GM04503 (cell line): Measurements from ENCODE around the gene TTC31.
A peak's percentile ranks its signal among the peaks of the same experiment; 100 is the strongest.
"Not testable (repeated sequence)": the region's sequence is repeated elsewhere in the genome, so short reads cannot be mapped to it uniquely, and the experiment has no call there.

Source experiments
- DNase-seq: peaks from one replicate; pipeline ENCODE4 v3.0.0-alpha.2; 2012; ENCODE audit warnings: low read depth

TTC31 gene

GRCh38 chr2:74457549-74458131 lies 25.2 kb upstream of the TTC31 start:
- no peak for DNase-seq

DNA sequence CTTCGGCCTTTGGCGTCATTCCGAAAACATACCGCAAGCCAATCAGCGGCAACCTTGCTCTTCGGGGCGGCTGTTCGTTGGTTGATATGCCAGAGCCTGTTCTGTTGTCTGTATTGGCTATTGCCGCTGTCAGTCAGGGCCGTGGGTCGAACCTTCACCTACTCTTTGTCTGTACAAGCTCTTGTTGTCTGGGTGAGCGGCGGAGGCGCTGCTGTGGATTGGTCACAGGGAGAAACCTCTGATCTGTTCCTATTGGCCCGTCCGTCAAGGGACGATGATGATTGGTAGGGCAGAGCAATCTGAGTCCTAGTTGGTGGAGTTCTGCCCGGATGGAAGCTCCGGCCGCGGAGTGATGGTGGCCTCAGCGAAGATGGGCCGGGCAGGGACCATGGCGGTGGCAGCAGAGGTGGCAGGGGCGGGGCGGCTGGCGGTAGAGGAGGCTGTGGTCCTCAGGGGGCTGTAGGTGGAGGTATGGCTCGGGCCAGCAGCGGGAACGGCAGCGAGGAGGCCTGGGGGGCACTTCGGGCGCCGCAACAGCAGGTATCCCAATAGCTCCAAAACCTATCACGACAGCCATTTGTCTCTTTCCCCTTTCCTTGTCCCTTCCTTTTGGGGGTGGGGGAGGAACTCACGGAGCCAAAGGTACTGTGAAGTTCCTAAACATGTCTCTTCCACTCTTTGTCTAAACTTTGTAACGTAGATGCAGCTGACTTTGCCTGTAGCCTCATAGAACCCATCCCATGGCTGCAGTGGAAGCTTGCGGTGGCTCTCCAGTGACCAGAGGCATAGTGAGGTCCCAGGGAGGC lies 24.5 kb upstream of the TTC31 start, which contains the start of gene WBP1:
WBP1 (plus strand) TSS at position 307 of the 806 bp plus-strand sequence; CDS start at position 472, 165 bp downstream.
- peak; percentile 100 for DNase-seq

DNA sequence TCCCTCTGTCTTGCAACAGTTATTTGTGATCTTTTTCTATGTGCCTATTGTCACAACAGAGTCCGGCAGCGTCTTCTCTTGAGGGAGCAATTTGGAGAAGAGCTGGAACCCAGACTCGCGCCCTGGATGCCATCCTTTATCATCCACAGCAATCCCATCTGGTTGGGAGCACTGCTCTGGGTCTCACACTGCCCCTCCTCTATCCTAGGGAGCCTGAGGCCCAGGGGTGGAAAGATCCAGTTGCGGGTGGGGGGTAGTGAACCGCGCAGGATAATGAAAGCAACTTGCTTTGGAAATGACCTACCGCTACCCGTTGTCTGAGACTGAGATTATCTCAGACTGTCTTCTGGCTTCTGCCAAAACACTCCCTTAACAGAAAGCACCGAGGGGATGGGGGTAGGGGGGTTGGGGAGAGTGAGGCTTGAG lies 23.9 kb upstream of the TTC31 start:
- DNase-seq: no peak

DNA sequence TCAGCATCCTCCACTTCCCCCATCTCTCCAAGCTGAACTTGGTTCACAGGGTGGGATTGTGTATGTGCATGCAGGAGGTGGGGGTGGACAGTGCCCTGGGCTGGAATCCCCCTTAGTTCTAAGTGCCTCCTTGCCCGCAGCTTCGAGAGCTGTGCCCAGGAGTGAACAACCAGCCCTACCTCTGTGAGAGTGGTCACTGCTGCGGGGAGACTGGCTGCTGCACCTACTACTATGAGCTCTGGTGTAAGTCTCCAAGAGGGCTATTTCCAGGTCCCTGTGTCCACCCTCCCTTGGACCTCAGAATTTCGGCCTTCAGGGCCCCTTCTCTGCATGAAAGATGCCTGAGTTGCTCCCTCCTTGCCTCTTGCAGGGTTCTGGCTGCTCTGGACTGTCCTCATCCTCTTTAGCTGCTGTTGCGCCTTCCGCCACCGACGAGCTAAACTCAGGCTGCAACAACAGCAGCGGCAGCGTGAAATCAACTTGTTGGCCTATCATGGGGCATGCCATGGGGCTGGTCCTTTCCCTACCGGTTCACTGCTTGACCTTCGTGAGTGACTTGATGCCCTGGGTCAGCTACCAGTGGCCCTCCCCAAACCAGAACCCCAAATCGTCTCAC lies 23.3 kb upstream of the TTC31 start:
- not testable (repeated sequence) for DNase-seq

DNA sequence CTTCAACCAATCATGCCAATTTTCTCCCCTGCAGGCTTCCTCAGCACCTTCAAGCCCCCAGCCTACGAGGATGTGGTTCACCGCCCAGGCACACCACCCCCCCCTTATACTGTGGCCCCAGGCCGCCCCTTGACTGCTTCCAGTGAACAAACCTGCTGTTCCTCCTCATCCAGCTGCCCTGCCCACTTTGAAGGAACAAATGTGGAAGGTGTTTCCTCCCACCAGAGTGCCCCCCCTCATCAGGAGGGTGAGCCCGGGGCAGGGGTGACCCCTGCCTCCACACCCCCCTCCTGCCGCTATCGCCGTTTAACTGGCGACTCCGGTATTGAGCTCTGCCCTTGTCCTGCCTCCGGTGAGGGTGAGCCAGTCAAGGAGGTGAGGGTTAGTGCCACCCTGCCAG lies 22.7 kb upstream of the TTC31 start:
- DNase-seq: not testable (repeated sequence)

DNA sequence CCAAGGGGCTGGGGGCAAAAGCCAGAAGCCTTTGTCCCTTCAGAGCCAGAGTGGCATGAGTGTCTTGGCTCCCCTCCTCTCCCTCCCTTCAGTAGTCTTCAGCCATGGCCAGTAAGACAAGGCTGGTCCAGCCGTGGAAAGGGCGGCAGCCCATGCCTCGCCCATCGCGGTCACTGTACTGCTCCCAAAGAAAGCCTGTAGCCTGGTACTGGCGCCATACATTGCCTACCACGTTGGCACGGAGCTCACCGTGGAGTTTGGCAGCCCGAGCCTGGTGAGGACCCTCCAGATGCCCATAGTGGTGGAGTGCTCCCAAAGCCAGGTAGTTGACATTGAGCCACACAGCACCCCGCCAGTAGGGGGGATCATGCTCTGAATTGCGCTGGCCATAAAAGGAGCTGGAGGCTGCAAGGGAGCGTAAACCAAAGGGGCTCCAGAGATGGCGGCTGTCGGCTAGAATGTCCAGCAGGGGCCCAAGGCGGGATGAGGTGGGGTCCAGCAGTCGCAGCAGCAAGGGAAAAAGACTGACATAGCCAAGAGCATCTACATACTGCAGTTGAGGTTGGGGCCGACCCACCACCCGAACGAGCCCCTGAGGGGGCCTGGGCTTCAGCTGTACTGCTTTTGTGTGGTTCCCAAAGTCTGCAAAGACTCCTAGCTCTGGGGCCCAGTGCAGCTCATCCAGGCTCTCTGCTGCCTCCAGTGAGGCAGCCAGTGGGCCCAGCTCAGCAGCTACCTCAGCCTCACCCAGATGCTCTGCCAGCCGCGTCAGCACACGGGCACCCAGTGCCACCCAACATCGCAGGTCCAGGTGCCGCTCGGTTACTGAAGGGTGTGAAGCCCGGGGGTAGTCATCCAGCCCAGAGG lies 21.5 kb upstream of the TTC31 start:
- DNase-seq: no peak

- no peak for DNase-seq
These were observed 20.7 kb upstream of the TTC31 start for GRCh38 chr2:74462054-74462785.

- no peak for DNase-seq
These were observed 20.1 kb upstream of the TTC31 start for GRCh38 chr2:74462786-74463105.

- no peak for DNase-seq
These were observed 18.5 kb upstream of the TTC31 start for GRCh38 chr2:74464406-74464805.

GRCh38 chr2:74470742-74471141 lies 12.1 kb upstream of the TTC31 start:
- not testable (repeated sequence) for DNase-seq

DNA sequence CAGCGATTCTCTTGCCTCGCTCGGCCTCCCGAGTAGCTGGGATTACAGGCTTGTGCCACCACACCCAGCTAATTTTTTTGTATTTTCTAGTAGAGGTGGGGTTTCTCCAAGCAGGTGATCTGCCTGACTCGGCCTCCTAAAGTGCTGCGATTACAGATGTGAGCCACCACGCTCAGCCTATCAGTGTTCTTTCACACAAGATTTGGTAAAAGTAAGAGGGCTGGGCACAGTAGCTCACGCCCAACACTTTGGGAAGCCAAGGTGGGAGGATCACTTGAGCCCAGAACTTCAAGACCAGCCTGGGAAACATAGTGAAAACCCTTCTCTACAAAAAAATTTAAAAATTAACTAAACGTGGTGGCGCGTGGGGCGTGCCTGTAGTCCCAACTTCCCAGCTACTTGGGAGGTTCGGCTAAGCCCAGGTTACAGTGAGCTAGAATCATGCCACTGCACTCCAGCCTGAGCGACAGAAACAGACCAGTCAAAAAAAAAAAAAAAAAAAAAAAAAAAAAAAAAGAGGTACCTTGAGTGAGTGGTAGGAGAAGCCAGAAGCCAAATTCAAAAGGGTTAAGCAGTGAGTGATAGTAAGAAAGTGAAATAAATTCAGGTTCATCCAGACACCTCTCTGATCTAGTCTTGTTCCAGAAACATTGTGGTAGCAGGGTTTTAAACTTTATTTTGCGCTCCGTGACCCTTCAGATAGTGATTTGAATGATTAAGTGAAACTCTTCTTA lies 11.4 kb upstream of the TTC31 start:
- DNase-seq: no peak

DNA sequence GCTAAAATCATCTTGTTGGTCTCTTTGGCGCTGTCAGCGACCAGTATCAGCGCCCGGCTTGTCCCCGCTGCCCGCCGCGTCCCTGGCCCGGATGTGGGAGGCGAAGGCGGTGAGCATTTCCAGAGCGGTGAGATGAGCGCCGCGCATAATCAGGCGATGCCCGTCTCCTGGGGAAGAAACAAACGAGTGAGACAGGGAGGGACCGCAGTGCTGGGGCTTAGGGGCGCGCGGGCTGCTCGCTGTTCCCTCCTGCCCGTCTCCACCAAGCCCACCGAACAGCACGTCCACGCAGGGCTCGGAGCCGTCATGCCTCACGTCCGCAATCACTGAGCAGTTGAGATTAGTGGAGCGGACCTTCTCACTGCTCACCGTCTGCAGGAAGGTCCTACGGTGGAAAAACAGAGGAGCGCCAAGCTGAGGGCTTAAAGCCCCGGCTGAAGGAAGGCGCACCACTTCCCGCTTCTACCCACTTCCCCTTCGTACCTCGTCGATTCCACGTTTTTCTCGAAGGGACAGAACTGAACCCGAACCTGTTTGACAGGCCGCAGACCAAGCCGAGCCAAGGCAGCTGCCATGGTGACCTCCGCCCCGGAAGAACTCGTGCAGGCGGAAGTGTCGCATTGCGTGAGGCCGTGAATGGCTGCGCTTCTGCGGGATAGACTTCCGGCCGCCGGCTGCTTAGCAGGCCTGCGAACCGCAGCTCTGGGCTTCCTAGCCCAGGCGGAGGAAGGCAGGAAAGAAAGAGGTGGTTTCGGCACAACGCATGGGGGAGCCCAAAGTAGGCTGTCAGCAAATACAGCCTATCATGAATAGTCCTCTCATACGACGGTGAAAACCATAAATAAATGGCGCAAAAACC lies 10.6 kb upstream of the TTC31 start, which contains the start of gene MRPL53:
MRPL53 (minus strand) TSS at position 595 of the 859 bp plus-strand sequence; CDS start at position 575, 20 bp downstream.
- peak; percentile 67 for DNase-seq

GRCh38 chr2:74472945-74473258 lies 10.0 kb upstream of the TTC31 start:
- no peak for DNase-seq

- DNase-seq: no peak
These were observed 8.4 kb upstream of the TTC31 start for GRCh38 chr2:74474481-74474880.

GRCh38 chr2:74474899-74475298 lies 8.0 kb upstream of the TTC31 start:
- no peak for DNase-seq

DNA sequence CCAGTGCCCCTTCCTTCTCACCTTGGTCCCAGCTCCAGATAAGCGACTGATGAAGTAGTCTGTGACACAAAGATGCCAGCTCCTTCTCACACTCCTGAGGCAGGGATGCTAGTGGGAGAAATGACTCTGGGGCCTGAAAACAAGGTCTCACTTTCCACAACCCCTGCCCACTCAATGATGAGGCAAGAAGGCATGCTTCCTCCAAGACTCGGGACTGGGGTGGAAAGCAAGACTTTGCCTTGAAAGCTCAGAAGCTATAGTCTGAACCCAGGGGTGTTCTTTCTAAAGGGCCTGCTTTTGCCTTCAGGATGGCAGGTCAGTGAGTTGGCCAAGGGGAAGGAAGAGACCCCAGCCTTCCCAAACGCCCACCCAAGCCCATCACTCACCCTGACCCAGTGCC lies 1.4 kb upstream of the TTC31 start:
- DNase-seq: no peak

GRCh38 chr2:74481961-74482800 lies 700 bp upstream of the TTC31 start:
- no peak for DNase-seq

GRCh38 chr2:74483675-74484164 lies 839 bp downstream of the TTC31 start:
- not testable (repeated sequence) for DNase-seq

- no peak for DNase-seq
These were observed 3.3 kb downstream of the TTC31 start for GRCh38 chr2:74486141-74486540.
